Nephron progenitor cell (in vitro differentiated cells): ENCODE results near the gene EIF4E1B.

Source experiments
- DNase-seq: peaks from one replicate; pipeline ENCODE4 v3.0.0; 2021
- H3K27ac Mint-ChIP-seq: 2 replicates; pipeline ENCODE4 v1.8.0; 2021; ENCODE audit warnings: mild to moderate bottlenecking, moderate library complexity, mixed read lengths
- H3K27me3 Mint-ChIP-seq: 2 replicates; pipeline ENCODE4 v1.8.0; 2021; ENCODE audit warnings: mild to moderate bottlenecking, low read depth, mixed read lengths; ENCODE audit not compliant: poor library complexity
- H3K36me3 Mint-ChIP-seq: 2 replicates; pipeline ENCODE4 v1.8.0; 2021; ENCODE audit warnings: low read depth, mixed read lengths
- H3K4me1 Mint-ChIP-seq: 2 replicates; pipeline ENCODE4 v1.8.0; 2021; ENCODE audit warnings: mixed read lengths
- H3K4me3 Mint-ChIP-seq: 2 replicates; pipeline ENCODE4 v1.8.0; 2021; ENCODE audit warnings: mild to moderate bottlenecking, moderate library complexity, mixed read lengths
- H3K9me3 Mint-ChIP-seq: 2 replicates; pipeline ENCODE4 v1.8.0; 2021; ENCODE audit warnings: mild to moderate bottlenecking, moderate library complexity, mixed read lengths
- TF ChIP-seq, protein P1 (sequence below): fragments of 200-600 bp; sonication (generic); IDR thresholded peaks from 2 replicates; pipeline ENCODE4 v1.5.0; 2021; ENCODE audit warnings: antibody characterized with exemption

Gene EIF4E1B

GRCh38 chr5:176694146-176694545 is 63.7 kb downstream of the EIF4E1B start:
- no peak overlapping the region for H3K4me3 Mint-ChIP-seq
- H3K9me3 Mint-ChIP-seq = no peaks in the 10 kb centered on the region
- DNase-seq = no peak
- TF ChIP-seq, protein P1, sequence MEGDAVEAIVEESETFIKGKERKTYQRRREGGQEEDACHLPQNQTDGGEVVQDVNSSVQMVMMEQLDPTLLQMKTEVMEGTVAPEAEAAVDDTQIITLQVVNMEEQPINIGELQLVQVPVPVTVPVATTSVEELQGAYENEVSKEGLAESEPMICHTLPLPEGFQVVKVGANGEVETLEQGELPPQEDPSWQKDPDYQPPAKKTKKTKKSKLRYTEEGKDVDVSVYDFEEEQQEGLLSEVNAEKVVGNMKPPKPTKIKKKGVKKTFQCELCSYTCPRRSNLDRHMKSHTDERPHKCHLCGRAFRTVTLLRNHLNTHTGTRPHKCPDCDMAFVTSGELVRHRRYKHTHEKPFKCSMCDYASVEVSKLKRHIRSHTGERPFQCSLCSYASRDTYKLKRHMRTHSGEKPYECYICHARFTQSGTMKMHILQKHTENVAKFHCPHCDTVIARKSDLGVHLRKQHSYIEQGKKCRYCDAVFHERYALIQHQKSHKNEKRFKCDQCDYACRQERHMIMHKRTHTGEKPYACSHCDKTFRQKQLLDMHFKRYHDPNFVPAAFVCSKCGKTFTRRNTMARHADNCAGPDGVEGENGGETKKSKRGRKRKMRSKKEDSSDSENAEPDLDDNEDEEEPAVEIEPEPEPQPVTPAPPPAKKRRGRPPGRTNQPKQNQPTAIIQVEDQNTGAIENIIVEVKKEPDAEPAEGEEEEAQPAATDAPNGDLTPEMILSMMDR = no peak
- H3K27me3 Mint-ChIP-seq = peaks cover 59% of the 10 kb centered on the region
- no peaks in the 10 kb centered on the region for H3K36me3 Mint-ChIP-seq
- H3K4me1 Mint-ChIP-seq = peaks cover 80% of the 10 kb centered on the region
- no peak overlapping the region for H3K27ac Mint-ChIP-seq

GRCh38 chr5:176694631-176695030 is 64.2 kb downstream of the EIF4E1B start:
- H3K4me3 Mint-ChIP-seq = no peak overlapping the region
- peaks cover 76% of the 10 kb centered on the region for H3K4me1 Mint-ChIP-seq
- TF ChIP-seq, protein P1 = no peak
- no peak for DNase-seq
- H3K27me3 Mint-ChIP-seq = peaks cover 59% of the 10 kb centered on the region
- no peaks in the 10 kb centered on the region for H3K36me3 Mint-ChIP-seq
- no peak overlapping the region for H3K27ac Mint-ChIP-seq
- no peaks in the 10 kb centered on the region for H3K9me3 Mint-ChIP-seq

DNA sequence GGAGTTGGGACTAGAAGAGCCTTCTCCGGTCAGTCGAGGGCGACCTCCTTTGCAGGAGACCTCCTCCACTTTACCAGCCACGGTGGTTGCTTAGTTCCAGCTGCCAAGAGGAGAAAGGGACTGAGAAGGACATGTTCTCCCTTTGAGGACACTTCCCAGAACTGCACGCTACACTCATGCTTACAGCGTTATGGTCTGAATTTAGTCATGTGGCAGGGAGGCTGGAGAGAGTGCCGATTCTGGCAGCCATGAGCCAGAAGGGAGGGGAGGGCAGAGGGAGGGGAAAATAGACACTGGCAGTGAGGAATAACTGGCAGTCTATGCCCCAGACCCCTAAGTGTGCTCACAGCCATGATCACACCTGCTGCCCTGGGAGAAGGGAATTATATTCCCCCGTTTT is 64.6 kb downstream of the EIF4E1B start:
- H3K36me3 Mint-ChIP-seq = no peaks in the 10 kb centered on the region
- peaks cover 56% of the 10 kb centered on the region for H3K27me3 Mint-ChIP-seq
- no peaks in the 10 kb centered on the region for H3K9me3 Mint-ChIP-seq
- TF ChIP-seq, protein P1 = no peak
- no peak for DNase-seq
- peaks cover 74% of the 10 kb centered on the region for H3K4me1 Mint-ChIP-seq
- H3K27ac Mint-ChIP-seq = no peak overlapping the region
- H3K4me3 Mint-ChIP-seq = no peak overlapping the region
